Neutrophil (primary cell): ENCODE measurements around the gene RBBP8NL.

Source experiments
- H3K27ac ChIP-seq: fragments of 200-600 bp; sonication (generic); 2 replicates; pipeline ENCODE4 v1.5.1; 2016; ENCODE audit warnings: mild to moderate bottlenecking, moderate library complexity
- H3K27me3 ChIP-seq: fragments of 200-600 bp; sonication (generic); 2 replicates; pipeline ENCODE4 v1.6.0; 2016; ENCODE audit warnings: mild to moderate bottlenecking
- H3K36me3 ChIP-seq: fragments of 200-600 bp; sonication (generic); 2 replicates; pipeline ENCODE4 v1.5.1; 2017
- H3K4me1 ChIP-seq, 2 experiments: fragments of 200-600 bp in 1 of 2; sonication (generic) in 1 of 2; 1 replicate in 1 of 2; 2 replicates in 1 of 2; pipeline versions ENCODE4 v1.5.1 to v1.6.1; 2013 to 2016; ENCODE audit warnings: low read depth in 1 of 2, low read length in 1 of 2, mild to moderate bottlenecking in 1 of 2, moderate library complexity in 1 of 2; ENCODE audit not compliant: control insufficient read depth in 1 of 2, insufficient read depth in 1 of 2
- H3K4me3 ChIP-seq, 2 experiments: fragments of 200-600 bp in 1 of 2; sonication (generic) in 1 of 2; 1 replicate in 1 of 2; 2 replicates in 1 of 2; pipeline ENCODE4 v1.5.1; 2013 to 2016; ENCODE audit warnings: low read depth in 1 of 2, low read length in 1 of 2, mild to moderate bottlenecking in 1 of 2, moderate library complexity in 1 of 2
- H3K9me3 ChIP-seq: fragments of 200-600 bp; sonication (generic); 2 replicates; pipeline ENCODE4 v1.5.1; 2016
- TF ChIP-seq, protein P1 (sequence below): fragments of 200-600 bp; sonication (generic); IDR thresholded peaks from 2 replicates; pipeline ENCODE4 v1.5.1; 2016; ENCODE audit warnings: antibody characterized with exemption

The RBBP8NL gene

DNA sequence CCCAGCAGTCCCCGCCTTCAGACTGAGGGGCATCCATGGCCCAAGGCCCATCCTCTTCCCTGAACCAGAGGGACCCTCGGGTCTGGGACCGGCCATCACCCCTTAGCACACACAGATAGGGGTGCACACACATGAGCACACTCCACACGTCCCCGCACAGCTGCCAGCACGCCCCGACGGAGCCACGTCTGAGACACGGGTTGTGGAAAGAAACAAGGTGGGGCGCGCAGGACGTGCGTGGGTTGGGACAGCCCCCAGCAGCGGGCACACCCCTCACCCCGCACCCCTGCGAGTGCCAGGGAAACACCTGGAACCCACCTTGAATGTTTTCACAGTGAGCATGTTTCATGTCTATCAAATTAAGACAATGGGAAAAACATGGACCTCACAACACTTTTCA, 42.0 kb upstream of the RBBP8NL start:
- peaks cover 59% of the 10 kb centered on the region for H3K27me3 ChIP-seq
- TF ChIP-seq, protein P1, sequence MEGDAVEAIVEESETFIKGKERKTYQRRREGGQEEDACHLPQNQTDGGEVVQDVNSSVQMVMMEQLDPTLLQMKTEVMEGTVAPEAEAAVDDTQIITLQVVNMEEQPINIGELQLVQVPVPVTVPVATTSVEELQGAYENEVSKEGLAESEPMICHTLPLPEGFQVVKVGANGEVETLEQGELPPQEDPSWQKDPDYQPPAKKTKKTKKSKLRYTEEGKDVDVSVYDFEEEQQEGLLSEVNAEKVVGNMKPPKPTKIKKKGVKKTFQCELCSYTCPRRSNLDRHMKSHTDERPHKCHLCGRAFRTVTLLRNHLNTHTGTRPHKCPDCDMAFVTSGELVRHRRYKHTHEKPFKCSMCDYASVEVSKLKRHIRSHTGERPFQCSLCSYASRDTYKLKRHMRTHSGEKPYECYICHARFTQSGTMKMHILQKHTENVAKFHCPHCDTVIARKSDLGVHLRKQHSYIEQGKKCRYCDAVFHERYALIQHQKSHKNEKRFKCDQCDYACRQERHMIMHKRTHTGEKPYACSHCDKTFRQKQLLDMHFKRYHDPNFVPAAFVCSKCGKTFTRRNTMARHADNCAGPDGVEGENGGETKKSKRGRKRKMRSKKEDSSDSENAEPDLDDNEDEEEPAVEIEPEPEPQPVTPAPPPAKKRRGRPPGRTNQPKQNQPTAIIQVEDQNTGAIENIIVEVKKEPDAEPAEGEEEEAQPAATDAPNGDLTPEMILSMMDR, result no peak
- H3K9me3 ChIP-seq, result no peaks in the 10 kb centered on the region
- no peaks in the 10 kb centered on the region for H3K4me1 ChIP-seq
- no peaks in the 10 kb centered on the region for H3K36me3 ChIP-seq
- no peak overlapping the region for H3K27ac ChIP-seq
- H3K4me3 ChIP-seq, result no peak overlapping the region

DNA sequence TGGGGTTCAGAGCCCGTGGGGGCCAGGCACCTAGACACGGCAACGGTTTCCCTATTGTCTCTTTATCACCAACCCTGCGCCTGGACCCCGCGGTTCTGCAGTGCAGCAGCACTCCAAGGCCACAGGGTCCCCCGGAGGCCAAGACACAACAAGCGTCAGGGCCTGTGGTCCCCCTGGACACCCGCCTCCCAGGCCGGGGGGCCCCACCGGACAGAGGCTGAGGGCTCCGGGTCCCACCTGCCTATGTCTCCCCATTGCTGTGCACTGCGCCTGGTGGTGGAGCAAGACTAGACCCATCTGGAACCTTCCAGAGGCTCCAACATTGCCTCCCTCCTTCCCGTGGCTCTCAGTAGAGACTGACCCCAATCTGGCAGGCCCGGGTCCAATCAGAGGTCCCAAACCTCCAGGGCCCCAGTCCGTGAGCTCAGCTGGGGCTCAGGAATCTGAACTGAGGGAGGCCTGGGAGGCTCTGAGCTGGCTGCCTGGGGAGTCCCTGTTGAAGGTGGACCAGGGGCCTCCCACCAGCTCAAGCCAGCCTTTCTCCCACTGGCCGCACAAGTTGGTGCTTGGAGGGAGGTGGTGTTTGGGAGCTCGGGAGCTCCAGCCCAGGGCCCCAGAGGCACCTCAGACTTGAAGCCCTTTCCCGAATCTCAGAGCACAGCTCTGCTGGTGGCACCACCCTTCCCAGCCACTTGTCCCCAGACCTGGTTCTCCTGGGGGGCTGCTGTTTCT, 39.6 kb upstream of the RBBP8NL start:
- Histone ChIP-seq H3K4me3 (no peak overlapping the region), H3K4me1 (no peaks in the 10 kb centered on the region), H3K27me3 (peaks cover 35% of the 10 kb centered on the region), H3K9me3 (no peaks in the 10 kb centered on the region), H3K36me3 (no peaks in the 10 kb centered on the region), H3K27ac (no peak overlapping the region)
- TF ChIP-seq, protein P1, result no peak

DNA sequence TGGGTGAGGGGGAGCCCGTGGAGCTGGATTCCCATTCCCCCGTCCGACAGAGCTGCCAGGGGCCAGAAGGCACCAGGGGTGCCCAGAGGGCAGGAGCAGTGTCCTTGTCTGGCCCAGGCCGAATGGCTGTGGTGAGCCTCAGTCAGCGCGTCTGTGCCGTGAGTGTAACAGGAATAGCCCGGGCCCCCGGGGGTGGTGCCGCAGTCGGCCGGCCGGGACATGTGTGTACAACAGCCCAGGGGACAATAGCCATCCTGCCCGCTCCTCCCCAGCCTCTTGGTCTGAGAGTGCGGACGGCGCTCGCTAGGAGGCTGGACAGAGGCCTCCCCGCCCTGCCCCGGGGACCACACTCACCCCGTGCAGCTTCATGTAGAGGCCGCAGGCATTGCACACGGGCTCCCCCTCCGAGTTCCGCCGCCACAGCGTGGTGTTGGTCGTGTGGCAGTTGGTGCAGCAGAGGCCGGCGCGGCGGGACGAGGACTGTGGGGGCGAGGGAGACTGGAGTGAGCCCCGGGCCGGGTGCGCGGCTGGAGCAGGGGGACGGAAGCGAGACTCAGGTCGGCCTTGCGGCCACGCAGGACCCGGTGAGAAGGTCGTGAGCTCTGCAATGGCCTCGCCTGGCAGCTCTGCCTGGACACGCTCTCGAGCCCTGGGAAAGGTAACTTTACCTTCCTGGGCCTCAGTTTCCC, 38.9 kb upstream of the RBBP8NL start:
- Histone ChIP-seq H3K27me3 (peaks cover 32% of the 10 kb centered on the region), H3K36me3 (no peaks in the 10 kb centered on the region), H3K4me3 (no peak overlapping the region), H3K9me3 (no peaks in the 10 kb centered on the region), H3K4me1 (no peaks in the 10 kb centered on the region), H3K27ac (no peak overlapping the region)
- TF ChIP-seq, protein P1, result no peak

DNA sequence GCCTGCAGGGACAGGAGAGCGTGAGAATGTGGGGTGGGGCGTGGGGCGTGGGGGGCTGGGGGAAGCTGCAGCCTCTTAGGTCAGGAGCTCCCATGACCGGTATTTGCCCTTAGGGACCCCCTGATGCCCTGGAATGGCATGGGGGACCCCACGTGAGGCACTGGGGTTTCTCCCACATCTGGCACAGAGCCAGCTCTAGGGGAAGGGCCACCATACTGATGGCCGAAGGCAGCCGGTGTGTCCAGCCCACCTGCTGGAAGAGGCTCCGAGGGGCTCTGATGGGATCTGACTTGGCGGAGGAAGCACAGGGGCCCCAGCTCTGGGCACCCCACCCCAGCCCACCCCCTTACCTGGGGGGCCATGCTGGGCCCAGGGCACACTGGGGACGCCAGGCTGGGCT, 37.7 kb upstream of the RBBP8NL start:
- TF ChIP-seq, protein P1, result no peak
- Histone ChIP-seq H3K36me3 (no peaks in the 10 kb centered on the region), H3K9me3 (no peaks in the 10 kb centered on the region), H3K27ac (no peak overlapping the region), H3K4me1 (no peaks in the 10 kb centered on the region), H3K27me3 (peaks cover 31% of the 10 kb centered on the region), H3K4me3 (no peak overlapping the region)

DNA sequence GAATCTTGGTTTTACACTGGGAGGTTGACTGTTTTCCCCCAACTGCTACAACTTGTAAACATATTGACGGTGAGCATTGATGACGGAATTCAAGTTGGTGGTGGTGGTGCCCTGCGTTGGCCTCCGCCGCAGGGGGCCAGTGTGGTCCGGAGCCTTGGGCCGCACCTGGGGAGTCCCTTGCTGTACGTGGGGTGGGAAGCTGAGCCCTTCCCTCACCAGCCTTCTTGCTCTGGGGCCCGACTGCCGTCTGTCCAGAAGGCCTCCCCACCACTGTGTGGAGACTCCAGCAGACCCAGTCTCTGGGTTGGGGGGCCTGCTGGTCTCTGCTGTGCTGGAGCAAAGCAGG, 37.1 kb upstream of the RBBP8NL start:
- Histone ChIP-seq H3K4me3 (no peak overlapping the region), H3K27me3 (peaks cover 31% of the 10 kb centered on the region), H3K27ac (no peak overlapping the region), H3K9me3 (no peaks in the 10 kb centered on the region), H3K4me1 (no peaks in the 10 kb centered on the region), H3K36me3 (no peaks in the 10 kb centered on the region)
- TF ChIP-seq, protein P1, result no peak
